ENCODE data around the gene TMEM132D. TPM values are rescaled to one million over a fixed set of nuclear protein-coding genes. Genes with fewer than 3 reads are reported as not detected.

The TMEM132D gene
- total and polyA plus RNA-seq, 8 donors = 0.26 to 2.5 (median 0.88) TPM; not detected in 1

DNA sequence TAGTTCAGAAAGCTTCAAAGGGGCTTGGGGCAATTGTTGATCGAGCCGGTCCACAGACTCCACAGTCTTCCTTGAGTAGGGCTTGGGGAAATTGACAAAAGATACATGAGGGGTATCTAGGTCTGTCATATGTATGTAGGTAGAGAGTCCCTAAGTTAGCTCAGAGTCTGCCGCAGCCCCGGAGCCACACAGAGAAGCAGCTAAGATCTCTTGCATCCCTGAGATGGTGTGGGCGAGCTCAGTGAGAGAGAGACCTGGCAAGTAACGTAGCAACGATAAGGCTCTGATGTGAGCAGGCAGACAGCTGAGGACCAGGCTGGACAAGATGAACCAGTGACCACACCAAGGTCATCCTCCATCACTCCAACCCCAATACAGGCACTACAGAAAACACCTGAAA is 297.6 kb downstream of the TMEM132D start:
- TF ChIP-seq, protein P1, sequence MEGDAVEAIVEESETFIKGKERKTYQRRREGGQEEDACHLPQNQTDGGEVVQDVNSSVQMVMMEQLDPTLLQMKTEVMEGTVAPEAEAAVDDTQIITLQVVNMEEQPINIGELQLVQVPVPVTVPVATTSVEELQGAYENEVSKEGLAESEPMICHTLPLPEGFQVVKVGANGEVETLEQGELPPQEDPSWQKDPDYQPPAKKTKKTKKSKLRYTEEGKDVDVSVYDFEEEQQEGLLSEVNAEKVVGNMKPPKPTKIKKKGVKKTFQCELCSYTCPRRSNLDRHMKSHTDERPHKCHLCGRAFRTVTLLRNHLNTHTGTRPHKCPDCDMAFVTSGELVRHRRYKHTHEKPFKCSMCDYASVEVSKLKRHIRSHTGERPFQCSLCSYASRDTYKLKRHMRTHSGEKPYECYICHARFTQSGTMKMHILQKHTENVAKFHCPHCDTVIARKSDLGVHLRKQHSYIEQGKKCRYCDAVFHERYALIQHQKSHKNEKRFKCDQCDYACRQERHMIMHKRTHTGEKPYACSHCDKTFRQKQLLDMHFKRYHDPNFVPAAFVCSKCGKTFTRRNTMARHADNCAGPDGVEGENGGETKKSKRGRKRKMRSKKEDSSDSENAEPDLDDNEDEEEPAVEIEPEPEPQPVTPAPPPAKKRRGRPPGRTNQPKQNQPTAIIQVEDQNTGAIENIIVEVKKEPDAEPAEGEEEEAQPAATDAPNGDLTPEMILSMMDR (IDR thresholded peaks at IDR 0.05) = no peak
- Histone ChIP-seq H3K27ac (no peak overlapping the region), H3K36me3 (no peaks in the 10 kb centered on the region), H3K9me3 (peaks cover 0 to 9% of the 10 kb centered on the region in 2 donors), H3K4me3 (no peak overlapping the region), H3K4me1 (no peaks in the 10 kb centered on the region), H3K27me3 (no peaks in the 10 kb centered on the region)
- intact Hi-C loops (cut with DNase I) = no loop called here
- no peak for DNase-seq
- no peak for ATAC-seq

DNA sequence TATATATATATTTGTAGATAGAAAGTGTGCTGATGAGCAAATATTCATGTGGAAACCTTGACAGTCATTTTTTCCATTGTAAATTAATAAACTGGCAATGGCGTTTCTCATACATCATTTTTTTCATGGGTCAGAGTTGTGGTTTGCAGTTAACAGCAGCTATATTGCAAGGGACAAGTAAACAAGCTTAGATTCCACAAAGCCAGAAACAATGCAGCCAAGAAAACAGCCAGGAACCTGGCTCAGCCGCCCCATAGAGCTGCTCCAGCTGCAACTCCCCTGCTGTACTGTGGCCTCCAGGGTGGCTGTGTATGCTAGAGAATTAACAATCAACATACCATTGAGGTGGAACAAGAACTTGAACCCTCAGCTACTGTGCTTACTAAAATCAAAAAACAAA is 298.2 kb downstream of the TMEM132D start:
- no peak overlapping the region for H3K27ac ChIP-seq
- DNase-seq (no peak), ATAC-seq (no peak)
- TF ChIP-seq, protein P1 (IDR thresholded peaks at IDR 0.05) = no peak
- no peaks in the 10 kb centered on the region for H3K27me3 ChIP-seq
- H3K4me1 ChIP-seq = no peaks in the 10 kb centered on the region
- H3K4me3 ChIP-seq = no peak overlapping the region
- peaks cover 0 to 9% of the 10 kb centered on the region in 2 donors for H3K9me3 ChIP-seq
- no peaks in the 10 kb centered on the region for H3K36me3 ChIP-seq
- intact Hi-C loops (cut with DNase I) = no loop called here

DNA sequence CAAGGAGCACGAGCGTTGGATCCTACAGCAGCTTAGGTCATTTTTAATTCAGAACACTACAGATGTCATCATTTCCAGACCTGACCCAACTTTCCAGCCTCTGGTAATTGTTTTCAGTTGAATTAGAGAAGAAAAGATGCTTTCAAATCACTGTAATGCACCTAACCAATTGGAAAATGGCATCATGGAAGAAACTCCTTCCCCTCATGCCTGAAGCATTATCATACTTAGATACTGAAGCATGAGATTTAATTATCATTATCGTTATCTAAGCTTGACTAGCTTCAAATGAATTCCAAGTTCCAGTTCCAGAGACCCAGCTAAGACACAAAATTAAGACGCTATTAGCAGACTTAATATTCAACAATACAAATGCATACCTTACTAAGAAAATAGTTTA is 299.3 kb downstream of the TMEM132D start:
- ATAC-seq = no peak
- intact Hi-C loops (cut with DNase I) = no loop called here

DNA sequence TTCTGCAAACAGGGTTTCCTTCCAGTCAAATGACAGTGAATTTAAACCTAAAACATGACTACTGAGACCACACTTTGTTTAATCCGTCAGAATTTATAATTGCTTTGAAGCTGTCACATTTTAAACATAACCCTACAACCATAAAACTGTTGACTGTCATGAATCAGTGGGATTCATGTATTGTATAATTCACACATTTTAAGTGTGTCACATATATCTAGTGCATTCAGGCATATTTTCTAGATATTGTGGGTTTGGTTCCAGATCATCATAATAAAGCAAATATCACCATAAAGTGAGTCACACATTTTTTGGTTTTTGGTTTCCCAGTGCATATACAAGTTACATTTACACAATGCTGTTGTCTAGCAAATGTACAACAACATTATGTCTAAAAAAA is 304.4 kb downstream of the TMEM132D start:
- DNase-seq (no peak), ATAC-seq (no peak)
- H3K4me1 ChIP-seq = no peaks in the 10 kb centered on the region
- H3K4me3 ChIP-seq = no peak overlapping the region
- H3K36me3 ChIP-seq = no peaks in the 10 kb centered on the region
- H3K27ac ChIP-seq = no peak overlapping the region
- peaks cover 0 to 12% of the 10 kb centered on the region in 2 donors for H3K9me3 ChIP-seq
- TF ChIP-seq, protein P1 (IDR thresholded peaks at IDR 0.05) = no peak
- intact Hi-C loops (cut with DNase I) = no loop called here
- H3K27me3 ChIP-seq = no peaks in the 10 kb centered on the region

More for the DNA sequence above, 299.3 kb downstream of the TMEM132D start:
- DNase-seq = no peak
- TF ChIP-seq, protein P1 (IDR thresholded peaks at IDR 0.05) = no peak
- Histone ChIP-seq H3K4me1 (no peaks in the 10 kb centered on the region), H3K27ac (no peak overlapping the region), H3K4me3 (no peak overlapping the region), H3K9me3 (peaks cover 0 to 11% of the 10 kb centered on the region in 2 donors), H3K36me3 (no peaks in the 10 kb centered on the region), H3K27me3 (no peaks in the 10 kb centered on the region)

DNA sequence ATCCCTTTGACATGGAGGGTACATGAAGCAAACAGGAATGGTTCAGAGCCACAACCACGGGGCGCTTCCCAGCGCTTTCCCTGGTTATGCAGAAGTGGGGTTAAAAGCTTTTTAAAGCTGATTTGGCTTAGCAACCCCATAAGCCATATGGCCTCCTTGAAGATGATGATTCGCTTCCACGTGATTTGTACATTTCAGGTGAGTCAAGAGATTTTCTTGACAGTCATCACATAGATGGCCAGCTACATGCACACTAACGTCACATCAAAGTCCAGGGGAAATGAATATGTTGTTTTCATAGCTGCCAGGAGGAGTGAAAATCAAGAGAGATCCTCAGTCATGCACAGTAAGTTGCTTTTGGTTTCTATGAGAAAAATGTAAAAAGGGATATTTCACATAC is 309.7 kb downstream of the TMEM132D start:
- Histone ChIP-seq H3K9me3 (peaks cover 0 to 5% of the 10 kb centered on the region in 2 donors), H3K4me1 (no peaks in the 10 kb centered on the region), H3K36me3 (no peaks in the 10 kb centered on the region), H3K4me3 (no peak overlapping the region), H3K27me3 (no peaks in the 10 kb centered on the region), H3K27ac (no peak overlapping the region)
- intact Hi-C loops (cut with DNase I) = no loop called here
- DNase-seq (no peak), ATAC-seq (no peak)
- TF ChIP-seq, protein P1 (IDR thresholded peaks at IDR 0.05) = no peak
